Transverse colon (tissue), 4 donors: Measurements from ENCODE around the gene HSPB7. TPM values are rescaled to one million over a fixed set of nuclear protein-coding genes. Genes with fewer than 3 reads are reported as not detected.

ENCODE experiments used
- DNase-seq: peaks from one replicate; pipeline ENCODE4 v3.0.0-alpha.2; 2019
- H3K27ac ChIP-seq, 4 donors: fragments of 200-600 bp; sonication (generic); 2 replicates each; pipeline ENCODE4 v1.5.1; 2016 to 2018; ENCODE audit warnings: inconsistent platforms in 4 of 4
- H3K27me3 ChIP-seq: fragments of 200-600 bp; sonication (generic); 2 replicates; pipeline ENCODE4 v1.5.1; 2017; ENCODE audit warnings: inconsistent platforms
- H3K36me3 ChIP-seq, 4 donors: fragments of 200-600 bp; sonication (generic); 2 replicates each; pipeline ENCODE4 v1.5.1; 2017 to 2019; ENCODE audit warnings: inconsistent platforms in 4 of 4
- H3K4me1 ChIP-seq, 4 donors: fragments of 200-600 bp; sonication (generic); 2 replicates each; pipeline ENCODE4 v1.5.1; 2017 to 2020; ENCODE audit warnings: inconsistent platforms in 4 of 4
- H3K4me3 ChIP-seq, 4 donors: fragments of 200-600 bp; sonication (generic); 1 replicate in 1 of 4; 2 replicates in 3 of 4; pipeline versions ENCODE4 v1.5.1 to v1.6.1; 2017 to 2019; ENCODE audit warnings: inconsistent platforms in 4 of 4
- H3K9me3 ChIP-seq, 2 donors: fragments of 200-600 bp; sonication (generic); 2 replicates each; pipeline ENCODE4 v1.5.1; 2017 to 2019; ENCODE audit warnings: inconsistent platforms in 2 of 2
- CTCF ChIP-seq, 5 experiments: fragments of 200-600 bp in 3 of 5; fragments of 450-650 bp in 2 of 5; sonication (generic) in 3 of 5; IDR thresholded peaks; 1 replicate in 2 of 5; 2 replicates in 3 of 5; pipeline ENCODE4 v1.5.1; 2016 to 2017; ENCODE audit warnings: antibody characterized with exemption in 5 of 5, inconsistent platforms in 3 of 5, mild to moderate bottlenecking in 2 of 5, moderate library complexity in 1 of 5
- EP300 ChIP-seq: sonication (generic); formaldehyde crosslinking; IDR thresholded peaks from one replicate; pipeline ENCODE4 v1.6.1; 2017; ENCODE audit warnings: antibody characterized with exemption, low read depth
- POLR2A ChIP-seq: fragments of 450-650 bp; IDR thresholded peaks from one replicate; pipeline ENCODE4 v1.6.1; 2016; ENCODE audit warnings: antibody characterized with exemption, mild to moderate bottlenecking, moderate library complexity
- POLR2AphosphoS5 ChIP-seq, 3 donors: sonication (generic); formaldehyde crosslinking; IDR thresholded peaks; one replicate each; pipeline ENCODE4 v1.6.1; 2016; ENCODE audit warnings: antibody characterized with exemption in 3 of 3
- WGBS, 2 donors: methylation state at CpG; one replicate each; pipeline ENCODE4 v1.1.5; 2018; ENCODE audit warnings: low coverage in 1 of 2; 5-methylcytosine and 5-hydroxymethylcytosine counted together
- in situ Hi-C, 4 donors: fragments of 200-750 bp; cut with MboI; loops; one replicate each; pipeline versions ENCODE4 v1.15.0 to v1.15.1; 2017; ENCODE audit warnings: low sequenced_read_pairs in 3 of 4, low pct_ligation_motif_present in 1 of 4, low pct_unique_long_range_greater_than_20kb in 1 of 4
- intact Hi-C: fragments of 100-400 bp; cut with DNase I; formaldehyde crosslinking; loops from one replicate; pipeline ENCODE4 v1.15.1; 2023; ENCODE audit warnings: low total_unique reads
- total RNA-seq, 4 donors: library from RNA; depleted of rRNA; stranded (reverse); fragments of >200 nt; gene quantifications; one replicate each; pipeline ENCODE4 v1.1.0, GENCODE V29; 2016

The HSPB7 gene
- total RNA-seq, 4 donors from 2014 or later = 6.0 to 63.1 (median 9.2) TPM

DNA sequence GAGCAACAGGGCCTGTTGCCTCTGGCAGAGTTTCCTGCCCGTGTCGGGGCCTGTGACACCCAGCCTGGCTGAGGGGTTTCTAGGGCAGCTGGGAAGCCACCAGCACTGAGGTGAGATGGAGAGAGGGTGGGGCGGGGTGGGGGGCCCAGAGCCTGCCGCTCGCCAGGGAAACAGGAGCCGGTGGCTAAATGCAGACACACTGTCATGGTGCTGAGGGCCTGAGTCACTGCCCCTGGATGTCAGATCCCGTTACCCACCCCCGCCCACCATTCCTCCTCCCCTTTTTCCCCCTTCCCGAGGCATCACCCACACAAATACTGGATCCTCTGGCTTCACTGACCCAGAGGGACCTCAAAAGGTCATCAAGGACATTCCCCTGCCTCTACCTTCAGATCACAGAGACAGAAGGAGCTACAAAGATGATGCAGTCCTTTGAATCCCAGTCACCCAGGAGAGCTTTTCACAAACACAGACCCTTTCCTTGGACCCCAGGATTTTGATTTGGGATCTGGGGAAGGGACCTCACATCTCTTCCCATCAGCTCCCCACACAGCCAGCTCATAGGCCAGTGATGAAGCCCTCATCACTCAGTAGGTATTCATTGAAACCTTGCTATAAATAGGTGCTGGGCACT is 1.9 kb upstream of the HSPB7 start:
- Histone ChIP-seq H3K27me3 (no peaks in the 10 kb centered on the region), H3K4me3 (no peak overlapping the region), H3K4me1 (peaks cover 10 to 30% (median 23%) of the 10 kb centered on the region in 4 donors), H3K27ac (peak overlapping the region; percentile 83 to 92 (median 87)), H3K36me3 (no peaks in the 10 kb centered on the region), H3K9me3 (no peaks in the 10 kb centered on the region)
- TF ChIP-seq POLR2AphosphoS5 (IDR thresholded peaks at IDR 0.05) (no peak), EP300 (no peak), CTCF (IDR thresholded peaks at IDR 0.05) (no peak), POLR2A (no peak)
- no peak for DNase-seq
- WGBS, 2 donors = 66% methylated on average over 9 of the region's 9 CpGs; no CpG with 5 or more reads in 1 of the 2 donors
- intact Hi-C loops (no loop called here), in situ Hi-C loops (no loop called here)

DNA sequence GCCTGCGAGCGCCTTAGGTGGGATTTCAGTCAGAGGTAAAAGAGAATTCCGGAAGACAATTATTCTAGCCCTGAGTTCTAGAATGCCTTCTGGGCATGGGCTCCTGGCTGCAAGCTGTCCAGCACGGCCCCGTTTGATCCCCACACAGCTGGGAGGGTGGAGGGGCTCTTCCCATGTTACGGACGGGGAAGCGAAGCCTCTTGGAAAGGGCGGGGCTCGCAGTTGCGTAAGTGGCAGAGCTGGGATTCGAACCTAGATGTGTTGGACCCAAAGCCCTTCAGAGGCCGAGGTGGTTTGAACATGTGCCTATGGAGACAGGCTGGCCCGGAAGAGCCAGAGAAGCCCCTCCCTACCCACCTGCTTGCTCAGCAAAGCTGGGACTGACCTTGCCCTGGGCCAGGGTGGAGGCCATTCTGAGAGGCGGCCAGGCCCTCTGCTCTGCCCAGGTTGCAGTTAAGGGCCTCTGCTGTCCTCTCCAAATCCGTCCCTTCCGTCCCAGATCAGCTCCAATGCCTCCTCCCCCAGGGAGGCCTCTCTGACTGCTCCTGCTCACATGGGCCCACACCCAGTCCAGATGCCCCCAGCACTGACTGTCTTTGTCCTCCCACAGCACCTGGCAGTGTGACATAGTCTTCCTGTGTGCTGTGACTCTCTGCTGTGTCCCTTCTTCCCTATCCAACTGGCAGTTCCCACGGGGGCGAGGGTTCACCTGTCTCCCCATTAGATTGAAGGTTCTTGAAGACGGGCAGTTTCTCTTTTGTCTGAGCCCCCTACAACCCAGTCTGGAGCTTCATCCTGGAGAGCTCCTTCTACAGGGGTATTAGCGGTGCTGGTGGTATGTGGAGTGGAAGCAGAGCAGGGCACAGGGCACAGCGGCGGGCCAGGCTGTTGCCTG is 1.2 kb upstream of the HSPB7 start:
- DNase-seq = no peak
- no peak overlapping the region for H3K4me3 ChIP-seq
- H3K9me3 ChIP-seq = no peaks in the 10 kb centered on the region
- WGBS, 2 donors = 75% methylated on average over 23 of the region's 23 CpGs; no CpG with 5 or more reads in 1 of the 2 donors
- no peak for TF ChIP-seq CTCF (IDR thresholded peaks at IDR 0.05)
- TF ChIP-seq POLR2A = no peak
- no peak for TF ChIP-seq EP300
- TF ChIP-seq POLR2AphosphoS5 (IDR thresholded peaks at IDR 0.05) = no peak
- intact Hi-C loops (no loop called here), in situ Hi-C loops (no loop called here)
- H3K27ac ChIP-seq = peak overlapping the region; percentile 83 to 92 (median 87)
- H3K36me3 ChIP-seq = no peaks in the 10 kb centered on the region
- H3K4me1 ChIP-seq = peaks cover 15 to 33% (median 31%) of the 10 kb centered on the region in 4 donors
- H3K27me3 ChIP-seq = no peaks in the 10 kb centered on the region

DNA sequence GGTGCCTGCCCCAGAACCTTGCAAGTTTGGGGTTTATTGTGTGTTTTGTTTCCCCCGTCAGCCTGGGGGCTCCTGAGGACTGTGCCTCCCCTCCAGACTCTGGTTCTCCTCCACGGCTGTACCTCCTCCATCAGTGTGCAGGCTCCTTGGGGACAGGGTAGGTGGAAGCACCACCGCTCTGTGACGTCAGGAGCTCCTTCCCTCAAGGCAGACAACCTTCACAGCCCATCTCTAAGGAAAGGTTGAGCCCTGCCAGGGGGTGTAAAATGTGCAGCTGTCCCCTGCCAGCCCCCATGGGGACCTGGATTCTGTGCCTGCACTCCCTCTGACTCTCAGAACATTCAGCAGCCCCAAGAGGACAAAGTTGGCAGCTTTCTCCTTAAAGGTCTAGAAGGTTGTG is 465 bp upstream of the HSPB7 start:
- intact Hi-C loops = no loop called here
- 54% methylated on average over 4 of the region's 4 CpGs; no CpG with 5 or more reads in 1 of the 2 donors for WGBS, 2 donors
- Histone ChIP-seq H3K27ac (peak overlapping the region; percentile 83 to 92 (median 87)), H3K9me3 (no peaks in the 10 kb centered on the region), H3K27me3 (no peaks in the 10 kb centered on the region), H3K36me3 (no peaks in the 10 kb centered on the region), H3K4me3 (no peak overlapping the region), H3K4me1 (peaks cover 22 to 39% (median 38%) of the 10 kb centered on the region in 4 donors)
- TF ChIP-seq CTCF (IDR thresholded peaks at IDR 0.05) (no peak), POLR2A (no peak), EP300 (no peak), POLR2AphosphoS5 (IDR thresholded peaks at IDR 0.05) (no peak)
- in situ Hi-C loops = no loop called here
- no peak for DNase-seq

DNA sequence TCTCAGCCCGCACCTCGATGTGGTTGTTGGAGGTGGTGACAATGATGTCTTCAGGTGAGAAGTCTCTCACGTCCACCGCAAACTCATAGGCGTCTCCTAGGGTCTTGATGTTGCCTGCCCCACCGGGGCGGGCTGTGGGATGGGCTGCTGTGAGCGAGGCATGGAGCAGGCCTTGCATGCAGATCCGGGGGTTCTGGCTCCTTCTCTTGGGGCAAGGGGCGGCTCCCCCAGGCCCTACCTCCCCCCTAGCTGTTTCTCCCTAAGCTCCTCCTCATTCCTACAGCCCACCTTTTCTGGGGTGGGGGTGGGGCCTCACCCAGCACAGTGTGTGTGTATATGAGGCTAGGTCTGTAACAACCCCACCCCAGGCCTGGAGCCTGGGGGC is 775 bp downstream of the HSPB7 start:
- no peak for DNase-seq
- Histone ChIP-seq H3K27me3 (no peaks in the 10 kb centered on the region), H3K36me3 (no peaks in the 10 kb centered on the region), H3K4me3 (peak overlapping the region; percentile 2 to 32 (median 20)), H3K4me1 (peaks cover 32 to 48% (median 46%) of the 10 kb centered on the region in 4 donors), H3K27ac (peak overlapping the region; percentile 83 to 92 (median 87)), H3K9me3 (no peaks in the 10 kb centered on the region)
- intact Hi-C loops = no loop called here
- WGBS, 2 donors = 76% methylated on average over 10 of the region's 10 CpGs; no CpG with 5 or more reads in 1 of the 2 donors
- in situ Hi-C loops = no loop called here
- no peak for TF ChIP-seq POLR2AphosphoS5 (IDR thresholded peaks at IDR 0.05)
- TF ChIP-seq CTCF (IDR thresholded peaks at IDR 0.05) = no peak
- TF ChIP-seq EP300 = no peak
- TF ChIP-seq POLR2A = no peak
